Natural killer cell (primary cell): ENCODE measurements around the gene C17orf107. TPM values are rescaled to one million over a fixed set of nuclear protein-coding genes. Genes with fewer than 3 reads are reported as not detected.

Experiments used
- ATAC-seq, 3 donors: fragments of 150-1000 bp in 2 of 3; fragments of 200-7000 bp in 1 of 3; cut with Tn5 transposase; 1 replicate in 1 of 3; 2 replicates in 2 of 3; pipeline ENCODE4 v1.10.0; 2021; ENCODE audit warnings: mild to moderate bottlenecking in 2 of 3, moderate library complexity in 2 of 3
- DNase-seq, 2 donors: peaks; one replicate each; pipeline versions ENCODE4 v3.0.0 to v3.0.0-alpha.2; 2013 to 2021; ENCODE audit warnings: mixed read lengths in 1 of 2
- H3K27ac ChIP-seq: one replicate; pipeline ENCODE4 v1.5.1; 2013; ENCODE audit warnings: mild to moderate bottlenecking, low read length
- H3K27me3 ChIP-seq: one replicate; pipeline ENCODE4 v1.6.1; 2013; ENCODE audit warnings: low read length; ENCODE audit not compliant: control insufficient read depth, insufficient read depth
- H3K36me3 ChIP-seq: one replicate; pipeline ENCODE4 v1.6.1; 2013; ENCODE audit warnings: low read length; ENCODE audit not compliant: control insufficient read depth, insufficient read depth
- H3K4me1 ChIP-seq: one replicate; pipeline ENCODE4 v1.6.1; 2013; ENCODE audit warnings: low read length; ENCODE audit not compliant: control insufficient read depth, insufficient read depth
- H3K4me3 ChIP-seq: one replicate; pipeline ENCODE4 v1.5.1; 2013; ENCODE audit warnings: low read length
- H3K9me3 ChIP-seq: one replicate; pipeline ENCODE4 v1.6.1; 2013; ENCODE audit warnings: low read length; ENCODE audit not compliant: control insufficient read depth, insufficient read depth
- H3K27ac Mint-ChIP-seq, 2 donors: one replicate each; pipeline ENCODE4 v1.8.0; 2022; ENCODE audit warnings: mild to moderate bottlenecking in 2 of 2, mixed read lengths in 2 of 2, moderate library complexity in 1 of 2
- H3K27me3 Mint-ChIP-seq, 2 donors: one replicate each; pipeline ENCODE4 v1.8.0; 2022; ENCODE audit warnings: low read depth in 2 of 2, mixed read lengths in 2 of 2
- H3K36me3 Mint-ChIP-seq: one replicate; pipeline ENCODE4 v1.8.0; 2022; ENCODE audit warnings: mixed read lengths
- H3K4me1 Mint-ChIP-seq, 2 donors: one replicate each; pipeline ENCODE4 v1.8.0; 2022; ENCODE audit warnings: mixed read lengths in 2 of 2
- H3K4me3 Mint-ChIP-seq: one replicate; pipeline ENCODE4 v1.8.0; 2022; ENCODE audit warnings: mild to moderate bottlenecking, moderate library complexity, mixed read lengths
- H3K9me3 Mint-ChIP-seq, 2 donors: one replicate each; pipeline ENCODE4 v1.8.0; 2022; ENCODE audit warnings: mixed read lengths in 2 of 2
- CTCF ChIP-seq: fragments of 200-600 bp; IDR thresholded peaks from one replicate; pipeline ENCODE4 v1.8.0; 2022; ENCODE audit warnings: antibody characterized with exemption
- WGBS: methylation state at CpG from one replicate; pipeline ENCODE4 v1.1.7; 2013; ENCODE audit warnings: missing lambda C conversion rate; ENCODE audit not compliant: insufficient coverage; 5-methylcytosine and 5-hydroxymethylcytosine counted together
- intact Hi-C: fragments of 100-400 bp; cut with micrococcal nuclease; formaldehyde crosslinking; loops from one replicate; pipeline ENCODE4 v1.14.2; 2022
- total RNA-seq, 4 donors: library from RNA; stranded (reverse); fragments of 120-200 nt in 1 of 4; gene quantifications; one replicate each; pipeline versions ENCODE4 v1.2.3 to v1.2.4, GENCODE V29; 2013 to 2022

The C17orf107 gene
- total RNA-seq, 3 donors from 2014 or later (not counting 1 experiment from before 2014, with no cell fraction given) = 24.4 to 30.2 (median 27.5) TPM

GRCh38 chr17:4900231-4901107 lies 1.1 kb downstream of the C17orf107 start:
- ATAC-seq (peak; percentile 36 to 45 (median 44)), DNase-seq (peak; percentile 71 to 90)
- Histone ChIP-seq H3K4me1 (peaks cover 58% of the 10 kb centered on the region), H3K36me3 (peaks cover 16% of the 10 kb centered on the region), H3K9me3 (no peaks in the 10 kb centered on the region), H3K27me3 (peaks cover 10% of the 10 kb centered on the region), H3K4me3 (peak overlapping the region; percentile 74), H3K27ac (peak overlapping the region; percentile 88)
- no peaks in the 10 kb centered on the region for H3K9me3 Mint-ChIP-seq
- WGBS = 13% methylated on average over 65 of the region's 65 CpGs
- peaks cover 37 to 42% of the 10 kb centered on the region in 2 donors for H3K4me1 Mint-ChIP-seq
- peak overlapping the region; percentile 93 to 94 for H3K27ac Mint-ChIP-seq
- H3K4me3 Mint-ChIP-seq = peak overlapping the region; percentile 91
- intact Hi-C loops = loop anchor here (2.0 to 5.0 kb wide), 2 partner anchors 44 to 103 kb away; partner anchors contain the start of gene PSMB6
- no peak for TF ChIP-seq CTCF
- H3K27me3 Mint-ChIP-seq = no peaks in the 10 kb centered on the region
- no peaks in the 10 kb centered on the region for H3K36me3 Mint-ChIP-seq

- DNase-seq (peak in 1 of 2 donors; percentile 31), ATAC-seq (no peak)
- Histone ChIP-seq H3K4me3 (peak overlapping the region; percentile 28), H3K27me3 (peaks cover 10% of the 10 kb centered on the region), H3K4me1 (peaks cover 58% of the 10 kb centered on the region), H3K9me3 (no peaks in the 10 kb centered on the region), H3K36me3 (peaks cover 10% of the 10 kb centered on the region), H3K27ac (peak overlapping the region; percentile 88)
- 38% methylated on average over 37 of the region's 37 CpGs for WGBS
- H3K27ac Mint-ChIP-seq = peak overlapping the region; percentile 93 to 94
- H3K36me3 Mint-ChIP-seq = no peaks in the 10 kb centered on the region
- peaks cover 37 to 42% of the 10 kb centered on the region in 2 donors for H3K4me1 Mint-ChIP-seq
- intact Hi-C loops = loop anchor here (2.0 to 5.0 kb wide), 2 partner anchors 44 to 104 kb away; partner anchors contain the start of gene PSMB6
- H3K27me3 Mint-ChIP-seq = no peaks in the 10 kb centered on the region
- H3K9me3 Mint-ChIP-seq = no peaks in the 10 kb centered on the region
- no peak for TF ChIP-seq CTCF
- H3K4me3 Mint-ChIP-seq = peak overlapping the region; percentile 83
These were observed 1.8 kb downstream of the C17orf107 start for GRCh38 chr17:4901108-4901647.

DNA sequence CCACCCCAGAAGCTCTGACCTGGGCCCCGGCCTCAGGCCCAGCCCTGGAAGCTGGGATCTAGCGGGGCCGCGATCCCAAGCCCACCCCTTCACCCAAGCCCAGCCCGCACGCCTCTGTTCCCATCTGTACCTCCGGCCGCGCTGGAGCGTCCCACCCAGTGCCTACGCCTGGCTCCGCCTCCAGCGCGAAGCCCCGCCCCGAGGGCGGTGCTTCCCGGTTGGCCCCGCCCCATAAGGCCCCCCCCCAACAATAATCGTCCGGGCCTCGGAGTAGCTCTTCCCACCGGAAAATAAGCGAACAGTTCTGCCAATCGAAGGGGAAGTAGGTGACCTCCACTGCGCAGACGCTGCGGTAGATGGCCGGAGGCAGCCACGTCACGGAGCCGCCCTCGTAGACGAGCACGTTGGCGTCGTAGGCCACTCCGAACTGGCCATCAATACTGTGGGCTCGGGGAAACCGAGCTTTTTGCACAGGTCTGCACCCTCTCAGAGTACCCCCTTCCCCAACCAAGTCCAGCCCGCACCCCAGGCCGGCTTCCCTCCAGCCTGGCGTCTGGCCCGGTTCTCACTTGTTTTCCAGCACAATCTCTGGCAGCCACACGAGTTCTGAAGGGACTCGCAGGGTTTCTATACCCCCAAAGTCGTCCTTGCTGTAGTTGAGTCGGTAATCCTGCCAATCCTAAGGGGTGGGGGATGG lies 2.5 kb downstream of the C17orf107 start:
- H3K4me3 Mint-ChIP-seq = peak overlapping the region; percentile 83
- H3K27ac Mint-ChIP-seq = peak overlapping the region; percentile 93 to 94
- peaks cover 58% of the 10 kb centered on the region for H3K4me1 ChIP-seq
- peaks cover 3% of the 10 kb centered on the region for H3K36me3 ChIP-seq
- peak overlapping the region; percentile 28 for H3K4me3 ChIP-seq
- no peaks in the 10 kb centered on the region for H3K27me3 Mint-ChIP-seq
- TF ChIP-seq CTCF = no peak
- H3K9me3 Mint-ChIP-seq = no peaks in the 10 kb centered on the region
- peak overlapping the region; percentile 88 for H3K27ac ChIP-seq
- peaks cover 10% of the 10 kb centered on the region for H3K27me3 ChIP-seq
- no peaks in the 10 kb centered on the region for H3K36me3 Mint-ChIP-seq
- intact Hi-C loops = loop anchor here (2.0 to 5.0 kb wide), 4 partner anchors 43 to 104 kb away; partner anchors contain the start of genes CAMTA2, PSMB6 and SPAG7
- peak; percentile 15 to 46 (median 30) for ATAC-seq
- H3K9me3 ChIP-seq = no peaks in the 10 kb centered on the region
- peak; percentile 52 to 55 for DNase-seq
- 41% methylated on average over 48 of the region's 48 CpGs for WGBS
- H3K4me1 Mint-ChIP-seq = peaks cover 37 to 42% of the 10 kb centered on the region in 2 donors
